ENCODE measurements around the gene FGA.

GRCh38 chr4:154606728-154607723 lies 16.5 kb upstream of the FGA start:
- no peak for TF ChIP-seq POLR2A (IDR thresholded peaks at IDR 0.05; ENCODE audit: low read depth, low read length)
- no peak for TF ChIP-seq SPI1 (IDR thresholded peaks at IDR 0.05; ENCODE audit: low read depth, low read length)
- no peak for TF ChIP-seq POLR2AphosphoS5 (IDR thresholded peaks at IDR 0.05; ENCODE audit: low read depth, low read length)

Measured in GM12891 (cell line).